ENCODE results near the gene PRICKLE1. TPM values are rescaled to one million over a fixed set of nuclear protein-coding genes. Genes with fewer than 3 reads are reported as not detected.

Gene PRICKLE1
- total RNA-seq, 1 experiment from 2014 or later: 20.1 TPM

GRCh38 chr12:42565633-42566032 lies 23.9 kb downstream of the PRICKLE1 start:
- ChIA-PET CTCF (interaction anchor here (1.6 kb wide), 1 partner anchor 12 kb away, joined by 3 read pairs; no protein-coding TSS in a partner anchor), POLR2A (no interaction called here)
- TF ChIP-seq TCF7L2 (IDR thresholded peaks at IDR 0.05; ENCODE audit: low read depth, low read length) (no peak), CTCF (IDR thresholded peaks at IDR 0.05) (peak; percentile 11; the same call in 1 of the 2 replicates)
- Histone ChIP-seq H3K4me3 (ENCODE audit: low read depth in 2 of 2, low read length in 2 of 2) (no peak overlapping the region), H3K4me1 (ENCODE audit: control insufficient read depth, insufficient read depth, low read length) (peaks cover 7% of the 10 kb centered on the region), H3K9me3 (ENCODE audit: control insufficient read depth, insufficient read depth, low read depth, low read length) (no peaks in the 10 kb centered on the region), H3K27ac (ENCODE audit: low read length) (0 out of 2 replicates have a peak overlapping the region, but pooled peaks have one; percentile 29), H3K27me3 (ENCODE audit: control insufficient read depth, insufficient read depth, low read length) (no peaks in the 10 kb centered on the region), H3K36me3 (ENCODE audit: control insufficient read depth, insufficient read depth, low read length) (no peaks in the 10 kb centered on the region)
- intact Hi-C loops (cut with micrococcal nuclease; ENCODE audit: unreplicated experiment) (no loop called here), in situ Hi-C loops (cut with HindIII; ENCODE audit: low pct_unique_long_range_greater_than_20kb, low sequenced_read_pairs) (no loop called here)
- DNase-seq (ENCODE audit: low read depth, low spot score) (no peak), ATAC-seq (peak; percentile 78; the same call in 1 of the 2 replicates)
- BruUV-seq (replicated peaks): no TSS peak

GRCh38 chr12:42564996-42565395 lies 24.6 kb downstream of the PRICKLE1 start:
- Histone ChIP-seq H3K4me1 (ENCODE audit: control insufficient read depth, insufficient read depth, low read length) (peaks cover 7% of the 10 kb centered on the region), H3K9me3 (ENCODE audit: control insufficient read depth, insufficient read depth, low read depth, low read length) (no peaks in the 10 kb centered on the region), H3K4me3 (ENCODE audit: low read depth in 2 of 2, low read length in 2 of 2) (no peak overlapping the region), H3K27me3 (ENCODE audit: control insufficient read depth, insufficient read depth, low read length) (no peaks in the 10 kb centered on the region), H3K36me3 (ENCODE audit: control insufficient read depth, insufficient read depth, low read length) (no peaks in the 10 kb centered on the region), H3K27ac (ENCODE audit: low read length) (no peak overlapping the region)
- POLR2A ChIA-PET: no interaction called here
- intact Hi-C loops (cut with micrococcal nuclease; ENCODE audit: unreplicated experiment) (no loop called here), in situ Hi-C loops (cut with HindIII; ENCODE audit: low pct_unique_long_range_greater_than_20kb, low sequenced_read_pairs) (no loop called here)
- ATAC-seq (no peak), DNase-seq (ENCODE audit: low read depth, low spot score) (no peak)
- TF ChIP-seq CTCF (IDR thresholded peaks at IDR 0.05) (no peak), POLR2AphosphoS5 (IDR thresholded peaks at IDR 0.05; ENCODE audit: low read depth, low read length) (no peak), REST (IDR thresholded peaks at IDR 0.05; ENCODE audit: insufficient read depth in 1 of 2, low read depth in 2 of 2, low read length in 1 of 2) (no peak), TCF7L2 (IDR thresholded peaks at IDR 0.05; ENCODE audit: low read depth, low read length) (no peak), SIN3A (IDR thresholded peaks at IDR 0.05; ENCODE audit: borderline replicate concordance, insufficient read depth, low read depth, low read length) (no peak)
- CTCF ChIA-PET: interaction anchor here (1.6 kb wide), 1 partner anchor 13 kb away, joined by 3 read pairs; no protein-coding TSS in a partner anchor
- no TSS peak for BruUV-seq (replicated peaks)
